ENCODE results near the gene RNF169. TPM values are rescaled to one million over a fixed set of nuclear protein-coding genes. Genes with fewer than 3 reads are reported as not detected.
A peak's percentile ranks its signal among the peaks of the same experiment; 100 is the strongest.
"Not testable (repeated sequence)": the region's sequence is repeated elsewhere in the genome, so short reads cannot be mapped to it uniquely, and the experiment has no call there.

The RNF169 gene
- total RNA-seq, 1 donor from 2014 or later, result 11.7 TPM

DNA sequence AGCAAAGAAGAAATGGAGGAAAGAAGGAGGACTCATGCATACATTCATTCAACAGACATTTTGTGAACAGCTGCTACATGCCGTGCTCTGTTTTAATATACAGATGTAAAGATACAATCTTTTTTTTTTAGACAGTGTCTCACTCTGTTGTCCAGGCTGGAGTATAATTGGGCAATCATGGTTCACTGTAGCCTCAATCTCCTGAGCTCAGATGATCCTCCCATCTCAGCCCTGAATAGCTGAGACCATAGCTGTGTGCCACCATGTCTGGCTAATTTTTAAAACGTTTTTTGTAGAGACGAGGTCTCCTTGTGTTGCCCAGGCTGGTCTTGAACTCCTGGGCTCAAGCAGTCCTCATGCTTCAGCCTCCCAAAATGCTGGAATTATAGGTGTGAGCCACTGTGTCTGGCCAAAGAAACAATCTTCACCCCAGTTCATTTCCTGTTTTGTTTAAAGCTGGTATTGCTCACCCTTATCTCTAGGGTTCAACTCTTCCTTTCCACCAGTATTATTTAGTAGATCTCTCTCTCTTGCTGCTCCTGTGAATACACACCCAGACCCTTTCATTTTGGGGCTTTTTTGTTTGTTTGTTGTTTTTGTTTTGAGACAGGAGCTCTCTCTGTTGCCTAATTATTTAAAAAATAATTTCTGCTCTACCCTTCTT, 69.8 kb downstream of the RNF169 start:
- H3K4me3 ChIP-seq (ENCODE audit: low read depth, low read length), result no peak overlapping the region
- TF ChIP-seq, protein P1, sequence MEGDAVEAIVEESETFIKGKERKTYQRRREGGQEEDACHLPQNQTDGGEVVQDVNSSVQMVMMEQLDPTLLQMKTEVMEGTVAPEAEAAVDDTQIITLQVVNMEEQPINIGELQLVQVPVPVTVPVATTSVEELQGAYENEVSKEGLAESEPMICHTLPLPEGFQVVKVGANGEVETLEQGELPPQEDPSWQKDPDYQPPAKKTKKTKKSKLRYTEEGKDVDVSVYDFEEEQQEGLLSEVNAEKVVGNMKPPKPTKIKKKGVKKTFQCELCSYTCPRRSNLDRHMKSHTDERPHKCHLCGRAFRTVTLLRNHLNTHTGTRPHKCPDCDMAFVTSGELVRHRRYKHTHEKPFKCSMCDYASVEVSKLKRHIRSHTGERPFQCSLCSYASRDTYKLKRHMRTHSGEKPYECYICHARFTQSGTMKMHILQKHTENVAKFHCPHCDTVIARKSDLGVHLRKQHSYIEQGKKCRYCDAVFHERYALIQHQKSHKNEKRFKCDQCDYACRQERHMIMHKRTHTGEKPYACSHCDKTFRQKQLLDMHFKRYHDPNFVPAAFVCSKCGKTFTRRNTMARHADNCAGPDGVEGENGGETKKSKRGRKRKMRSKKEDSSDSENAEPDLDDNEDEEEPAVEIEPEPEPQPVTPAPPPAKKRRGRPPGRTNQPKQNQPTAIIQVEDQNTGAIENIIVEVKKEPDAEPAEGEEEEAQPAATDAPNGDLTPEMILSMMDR (conservative IDR thresholded peaks at IDR 0.05; ENCODE audit: low read depth, low read length), result no peak
- DNase-seq (ENCODE audit: low read depth), result no peak

DNA sequence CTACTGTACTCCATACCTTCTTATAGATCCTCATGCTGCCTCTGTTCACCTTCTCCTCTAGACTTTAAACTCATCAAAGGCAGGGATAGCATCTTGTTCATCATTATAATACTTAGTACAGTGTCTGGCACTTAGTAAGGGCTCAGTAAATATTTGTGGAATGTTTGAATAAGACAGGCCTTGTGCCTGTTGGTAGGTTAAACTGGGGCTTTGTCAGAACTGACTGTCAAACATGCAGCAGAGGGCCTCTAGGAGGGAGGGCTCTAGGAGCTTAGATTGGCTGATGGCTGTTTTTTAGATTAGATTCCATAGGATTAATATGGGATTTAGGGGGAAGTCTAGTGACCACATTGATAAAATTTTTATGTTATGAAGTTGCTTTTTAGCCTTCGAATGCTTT, 70.8 kb downstream of the RNF169 start:
- no peak for DNase-seq (ENCODE audit: low read depth)
- no peak overlapping the region for H3K4me3 ChIP-seq (ENCODE audit: low read depth, low read length)
- TF ChIP-seq, protein P1 (conservative IDR thresholded peaks at IDR 0.05; ENCODE audit: low read depth, low read length), result no peak

DNA sequence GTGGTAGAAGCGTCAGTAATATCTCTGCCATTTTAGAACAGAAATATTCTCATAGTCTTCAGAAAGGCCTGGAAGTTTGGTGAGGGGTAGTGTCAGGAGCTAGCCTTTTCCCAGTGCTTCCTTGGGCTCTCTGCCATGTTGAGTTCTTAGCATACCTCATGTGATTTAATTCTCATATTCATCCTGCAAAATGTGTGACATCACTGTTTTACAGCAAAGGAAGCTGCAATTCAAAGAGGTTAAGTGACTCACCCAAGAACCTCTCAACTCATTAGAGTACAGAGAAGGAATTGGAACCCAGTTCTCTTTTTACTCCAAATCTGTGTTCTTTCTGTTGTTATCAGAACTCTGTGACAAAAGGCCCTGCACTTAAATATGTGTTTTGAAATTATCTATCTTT, 72.1 kb downstream of the RNF169 start:
- TF ChIP-seq, protein P1 (conservative IDR thresholded peaks at IDR 0.05; ENCODE audit: low read depth, low read length), result no peak
- no peak overlapping the region for H3K4me3 ChIP-seq (ENCODE audit: low read depth, low read length)
- DNase-seq (ENCODE audit: low read depth), result peak; percentile 23

DNA sequence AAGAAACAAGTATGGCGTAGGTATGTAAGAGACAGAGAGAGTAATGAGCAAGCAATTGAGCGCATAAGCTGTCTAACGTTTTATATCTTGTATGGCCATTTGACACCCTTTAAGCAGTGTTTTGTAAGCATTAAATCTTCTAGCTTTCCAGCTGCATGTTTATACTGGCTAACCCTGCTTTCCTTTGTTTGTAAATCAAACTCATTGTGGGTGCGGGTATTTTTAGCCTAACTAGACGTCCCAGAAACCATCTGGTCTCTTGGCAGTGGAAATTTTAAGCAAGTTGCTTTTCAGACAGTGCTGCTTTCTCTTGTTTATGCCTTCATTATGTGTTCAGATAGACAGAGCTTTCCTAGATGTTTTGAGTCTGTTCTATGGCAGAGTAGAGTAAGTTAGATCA, 73.5 kb downstream of the RNF169 start:
- no peak for DNase-seq (ENCODE audit: low read depth)
- TF ChIP-seq, protein P1 (conservative IDR thresholded peaks at IDR 0.05; ENCODE audit: low read depth, low read length), result no peak
- H3K4me3 ChIP-seq (ENCODE audit: low read depth, low read length), result no peak overlapping the region

DNA sequence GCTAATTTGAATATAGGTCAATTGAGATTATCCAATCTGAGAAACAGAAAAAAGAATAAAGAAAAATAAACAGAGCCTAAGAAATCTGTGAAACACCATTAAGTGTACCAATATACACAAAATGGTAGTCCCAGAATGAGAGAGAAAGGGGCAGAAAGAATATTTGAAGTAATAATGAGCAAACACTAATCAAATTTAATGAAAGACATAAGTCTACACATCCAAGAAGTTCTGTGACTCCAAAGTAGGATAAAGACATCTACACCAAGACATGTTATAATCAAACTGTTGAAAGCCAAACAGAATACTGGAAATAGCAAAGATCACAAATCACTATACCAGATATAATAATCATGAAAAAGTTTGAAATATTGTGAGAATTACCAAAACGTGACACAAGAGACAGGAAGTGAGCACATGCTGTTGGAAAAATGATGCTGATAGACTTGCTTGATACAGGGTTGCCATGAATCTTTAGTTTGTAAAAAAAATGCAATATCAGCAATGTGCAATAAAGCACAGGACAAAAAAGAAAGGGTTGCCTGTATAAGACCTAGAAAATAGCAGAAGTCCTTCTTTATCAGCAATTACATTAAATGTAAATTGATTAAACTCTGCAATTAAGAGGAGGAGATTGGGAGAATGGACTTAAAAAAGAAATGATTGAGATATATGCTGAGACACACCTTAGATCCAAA, 75.8 kb downstream of the RNF169 start:
- TF ChIP-seq, protein P1 (conservative IDR thresholded peaks at IDR 0.05; ENCODE audit: low read depth, low read length), result no peak
- no peak overlapping the region for H3K4me3 ChIP-seq (ENCODE audit: low read depth, low read length)
- DNase-seq (ENCODE audit: low read depth), result no peak

DNA sequence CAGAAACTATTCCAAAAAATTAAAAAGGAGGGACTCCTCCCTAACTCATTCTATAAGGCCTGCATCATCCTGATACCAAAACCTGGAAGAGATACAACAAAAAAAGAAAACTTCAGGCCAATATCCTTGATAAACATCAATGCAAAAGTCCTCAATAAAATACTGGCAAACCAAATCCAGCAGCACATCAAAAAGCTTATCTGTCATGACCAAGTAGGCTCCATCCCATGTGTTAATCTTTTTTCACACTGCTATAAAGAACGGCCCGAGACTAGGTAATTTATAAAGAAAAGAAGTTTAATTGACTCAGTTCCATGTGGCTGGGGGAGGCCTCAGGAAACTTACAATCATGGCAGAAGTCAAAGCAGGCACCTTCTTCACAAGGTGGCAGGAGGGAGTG, 76.9 kb downstream of the RNF169 start:
- not testable (repeated sequence) for DNase-seq (ENCODE audit: low read depth)

DNA sequence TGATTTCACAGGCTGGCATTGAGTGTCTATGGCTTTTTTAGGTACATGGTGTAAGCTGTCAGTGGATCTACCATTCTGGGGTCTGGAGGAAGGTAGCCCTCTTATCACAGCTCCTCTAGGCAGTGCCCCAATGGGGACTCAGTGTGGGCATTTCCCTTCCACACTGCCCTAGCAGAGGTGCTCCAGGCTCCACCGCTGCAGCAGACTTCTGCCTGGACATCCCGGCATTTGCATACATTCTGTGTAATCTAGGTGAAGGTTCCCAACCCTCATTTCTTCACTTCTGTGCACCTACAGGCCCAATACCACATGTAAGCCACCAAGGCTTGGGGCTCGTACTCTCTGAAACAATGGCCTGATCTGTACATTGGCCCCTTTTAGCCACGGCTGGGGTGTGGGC, 78.3 kb downstream of the RNF169 start:
- H3K4me3 ChIP-seq (ENCODE audit: low read depth, low read length), result no peak overlapping the region
- no peak for DNase-seq (ENCODE audit: low read depth)
- TF ChIP-seq, protein P1 (conservative IDR thresholded peaks at IDR 0.05; ENCODE audit: low read depth, low read length), result no peak

More for the DNA sequence above, 76.9 kb downstream of the RNF169 start:
- not testable (repeated sequence) for H3K4me3 ChIP-seq (ENCODE audit: low read depth, low read length)
